Measurements from ENCODE around the gene CABP7.

CABP7 gene

DNA sequence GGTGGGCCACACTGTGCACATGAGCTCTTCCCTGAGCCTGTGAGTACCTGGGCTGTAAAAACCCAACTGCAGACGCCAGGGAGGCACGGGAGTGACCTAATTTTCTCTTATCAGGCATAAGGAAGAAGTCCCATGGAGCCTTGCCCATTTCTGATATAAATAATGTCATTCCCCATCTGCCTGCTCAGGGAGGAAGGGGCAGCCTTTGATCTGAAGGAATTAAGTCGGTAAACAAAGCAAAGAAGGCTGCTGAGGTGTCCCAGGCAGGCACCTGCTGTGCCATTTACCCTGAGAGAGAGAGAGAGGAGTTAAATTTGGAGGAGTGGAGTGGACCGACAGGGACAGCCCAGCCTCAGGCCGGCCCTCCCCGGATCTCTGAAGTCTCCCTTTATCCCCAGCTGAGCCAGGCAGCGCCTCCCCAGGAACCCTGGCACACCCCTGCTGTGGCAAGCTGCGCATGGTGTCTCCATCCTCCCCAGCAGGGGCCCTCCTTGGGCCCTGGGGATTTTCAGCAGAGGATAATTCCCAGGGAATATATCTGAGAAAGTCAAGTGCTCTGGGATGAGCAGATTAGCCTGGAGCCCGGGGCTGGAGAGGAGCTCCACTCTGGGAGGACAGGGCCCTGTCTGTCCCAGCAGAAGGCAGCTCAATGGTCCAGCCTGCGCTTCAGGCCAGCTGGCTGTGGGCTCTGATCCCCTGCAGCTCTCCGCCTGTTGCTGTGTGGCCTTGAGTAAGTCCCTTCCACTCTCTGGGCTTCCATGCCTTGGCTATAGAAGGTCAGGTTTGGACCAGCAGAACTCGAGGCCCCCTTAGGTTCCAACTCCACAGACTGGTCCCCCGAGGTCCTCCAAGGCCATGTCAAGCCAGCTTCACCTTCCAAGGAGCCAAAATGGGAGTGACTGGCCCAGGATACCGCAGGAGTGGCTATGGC, 17.5 kb upstream of the CABP7 start:
- no peak for DNase-seq (ENCODE audit: low read depth in 3 of 3, low spot score in 1 of 3)

DNA sequence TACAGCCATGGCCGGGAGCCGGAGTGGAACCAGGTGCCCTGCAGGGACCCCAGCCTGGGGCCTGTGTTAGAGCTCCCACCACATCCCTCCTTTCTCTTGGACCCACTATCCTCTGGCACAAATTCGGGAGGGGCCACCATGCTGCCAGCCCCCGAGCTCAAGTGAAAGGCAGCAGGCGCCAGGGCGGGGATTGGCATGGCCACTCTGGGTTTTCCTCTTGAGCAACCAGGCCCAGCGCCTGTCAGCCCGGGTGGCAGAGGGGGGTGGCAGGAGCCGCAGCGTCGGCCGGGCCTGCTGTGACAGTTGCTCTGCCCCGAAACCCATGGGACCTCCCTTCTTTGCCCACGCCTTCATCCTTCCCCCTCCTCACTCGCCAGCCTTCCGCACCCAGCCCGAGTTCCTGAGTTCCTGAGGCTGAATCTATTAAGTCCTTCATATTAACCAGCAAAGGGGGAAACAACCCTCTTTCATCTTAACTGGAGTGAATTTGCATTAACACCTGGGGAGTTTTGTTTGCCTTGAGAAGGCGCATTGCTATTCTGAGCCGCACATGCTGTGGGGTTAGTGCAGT, 16.8 kb upstream of the CABP7 start:
- DNase-seq (ENCODE audit: low read depth in 3 of 3, low spot score in 1 of 3), result no peak

DNA sequence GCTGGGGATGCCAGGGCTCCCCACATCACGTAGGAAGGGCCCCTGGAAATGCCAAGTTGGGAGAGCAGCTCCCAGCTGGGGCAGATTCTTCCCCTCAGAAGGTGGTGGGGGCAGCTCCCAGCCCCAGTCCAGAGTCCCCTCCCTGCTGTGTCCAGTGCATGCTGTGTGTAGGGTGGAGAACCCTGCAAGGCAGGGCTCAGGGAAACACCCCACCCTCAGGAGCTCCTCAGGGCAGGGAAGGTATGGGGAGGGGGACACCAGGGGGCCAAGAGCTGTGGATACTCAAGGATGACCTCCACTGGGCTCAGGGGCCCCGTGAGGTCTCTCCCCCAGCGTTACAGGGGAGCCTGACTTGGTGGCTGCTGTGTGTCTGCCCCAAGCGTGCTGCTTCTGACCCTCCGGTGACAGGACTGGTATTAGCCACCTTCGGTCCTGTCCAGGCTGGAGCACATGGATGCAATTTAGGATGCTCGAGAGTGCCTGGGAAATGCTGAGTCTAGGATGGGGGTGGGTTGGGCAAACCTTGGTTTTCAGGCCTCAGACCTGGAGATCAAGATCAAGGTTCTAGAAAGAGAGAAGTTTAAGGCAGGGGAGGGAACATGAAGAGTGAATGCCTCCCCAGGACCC, 16.1 kb upstream of the CABP7 start:
- DNase-seq (ENCODE audit: low read depth in 3 of 3, low spot score in 1 of 3), result no peak

DNA sequence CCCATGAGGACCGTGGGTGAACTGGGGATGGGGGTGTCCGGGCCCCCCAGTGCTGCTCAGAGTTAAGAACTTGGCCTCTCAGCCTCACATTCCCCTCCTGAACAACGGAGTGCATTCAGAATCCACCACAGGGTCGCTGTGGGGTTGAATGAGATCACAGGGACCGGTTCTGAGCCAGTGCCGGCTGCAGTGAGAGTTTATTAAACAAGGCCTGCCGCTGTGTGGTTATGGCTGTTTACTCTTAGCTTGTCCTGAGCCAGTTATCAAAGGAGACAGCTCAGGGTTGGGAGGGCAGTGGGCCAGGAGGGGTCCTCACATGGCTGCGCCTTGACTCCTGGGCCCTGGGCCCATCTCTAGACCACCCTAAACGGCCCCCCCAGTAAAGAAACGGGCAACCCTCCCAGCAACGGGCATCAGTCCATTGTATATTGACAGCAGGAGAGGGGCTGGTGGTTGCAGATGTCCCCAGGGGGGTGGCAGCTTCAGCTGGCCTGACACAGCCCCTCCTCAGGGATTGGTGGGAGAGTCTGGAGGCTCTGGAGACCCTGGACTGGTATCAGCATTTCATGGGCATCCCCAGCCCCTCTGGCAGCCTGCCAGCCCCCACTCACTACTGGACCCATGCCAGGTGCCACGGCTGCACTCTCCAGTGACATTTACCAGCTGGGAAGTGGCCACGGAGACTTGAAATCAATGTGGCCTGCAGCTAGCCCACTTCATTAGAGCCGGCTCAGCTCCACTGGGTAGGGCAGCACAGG, 15.1 kb upstream of the CABP7 start:
- no peak for DNase-seq (ENCODE audit: low read depth in 3 of 3, low spot score in 1 of 3)

DNA sequence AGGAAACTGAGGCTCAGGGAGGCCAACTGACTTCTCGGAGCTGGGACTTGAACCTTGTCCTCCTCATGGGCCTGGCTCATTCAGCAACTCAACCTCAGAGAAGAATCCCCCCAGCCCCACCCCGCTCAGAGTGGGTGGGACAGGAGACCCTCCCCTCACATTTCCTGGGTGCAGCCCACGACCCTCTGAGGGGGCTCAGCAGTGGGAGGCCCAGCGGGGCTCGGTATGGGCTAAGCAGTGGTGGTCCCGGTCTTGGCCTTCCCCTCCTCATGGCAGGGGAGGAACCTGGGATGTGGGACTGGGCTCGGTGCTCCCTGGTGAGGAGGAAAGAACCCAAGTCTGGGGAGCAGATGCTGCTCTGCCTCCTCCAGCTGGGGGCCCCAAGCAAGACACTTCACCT, 14.2 kb upstream of the CABP7 start:
- no peak for DNase-seq (ENCODE audit: low read depth in 3 of 3, low spot score in 1 of 3)

DNA sequence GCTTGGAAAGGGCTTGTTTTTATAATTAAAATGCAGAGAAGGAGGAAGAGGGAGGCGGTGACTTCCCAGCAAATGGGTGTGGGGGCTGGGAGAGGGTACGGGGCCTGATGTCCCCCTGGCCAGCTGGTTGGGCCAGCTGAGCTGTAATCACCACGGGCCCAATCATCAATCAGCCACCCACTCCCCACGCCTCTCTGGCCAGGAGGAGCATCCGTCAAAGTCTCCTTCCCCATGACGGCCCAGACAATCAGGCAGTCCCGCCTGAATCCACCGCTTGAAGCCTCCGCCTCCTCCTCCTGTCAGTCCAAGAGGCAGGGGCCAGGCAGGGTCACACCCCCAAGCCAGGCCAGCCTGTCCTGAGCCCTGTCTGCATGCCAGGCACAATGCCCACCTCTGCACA, 13.3 kb upstream of the CABP7 start:
- DNase-seq (ENCODE audit: low read depth in 3 of 3, low spot score in 1 of 3), result no peak

DNA sequence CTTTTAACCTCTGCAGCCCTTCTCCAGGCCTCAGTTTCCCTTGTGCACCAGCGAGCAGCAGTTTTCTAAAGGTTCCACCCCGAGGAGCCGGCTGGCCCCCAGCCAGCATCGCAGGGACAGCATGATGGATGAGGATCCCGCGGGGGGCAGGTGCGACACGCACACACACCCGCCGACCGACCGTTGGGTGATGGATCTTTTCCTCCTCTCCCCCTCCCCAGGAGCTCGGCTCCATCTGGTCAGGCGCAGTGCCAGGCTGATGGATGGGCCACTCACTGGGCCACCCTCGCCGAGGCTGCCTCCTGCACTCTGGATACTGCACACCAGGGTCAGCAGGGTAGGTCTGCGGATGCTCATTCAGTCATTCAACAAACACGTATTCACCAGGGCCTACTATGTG, 12.8 kb upstream of the CABP7 start:
- DNase-seq (ENCODE audit: low read depth in 3 of 3, low spot score in 1 of 3), result no peak

DNA sequence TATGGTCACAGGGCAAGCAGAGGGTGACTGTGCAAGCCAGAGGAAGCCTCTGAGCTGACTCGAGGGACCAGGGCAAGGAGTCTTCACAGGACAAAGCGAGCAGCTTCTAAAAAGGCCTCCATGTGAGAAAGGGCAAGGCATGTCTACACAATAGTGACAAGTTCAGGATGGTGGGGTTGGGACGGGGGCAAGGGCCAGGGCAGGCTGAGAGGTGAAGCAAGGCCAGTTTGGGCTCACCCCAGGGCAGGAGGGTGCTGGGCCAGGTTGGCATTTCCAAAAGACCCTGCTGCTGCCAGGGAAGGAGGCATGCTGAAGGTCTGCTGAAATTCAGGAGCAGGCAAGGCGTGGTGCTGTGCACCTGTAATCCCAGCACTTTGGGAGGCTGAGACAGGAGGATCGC, 12.3 kb upstream of the CABP7 start:
- no peak for DNase-seq (ENCODE audit: low read depth in 3 of 3, low spot score in 1 of 3)

DNA sequence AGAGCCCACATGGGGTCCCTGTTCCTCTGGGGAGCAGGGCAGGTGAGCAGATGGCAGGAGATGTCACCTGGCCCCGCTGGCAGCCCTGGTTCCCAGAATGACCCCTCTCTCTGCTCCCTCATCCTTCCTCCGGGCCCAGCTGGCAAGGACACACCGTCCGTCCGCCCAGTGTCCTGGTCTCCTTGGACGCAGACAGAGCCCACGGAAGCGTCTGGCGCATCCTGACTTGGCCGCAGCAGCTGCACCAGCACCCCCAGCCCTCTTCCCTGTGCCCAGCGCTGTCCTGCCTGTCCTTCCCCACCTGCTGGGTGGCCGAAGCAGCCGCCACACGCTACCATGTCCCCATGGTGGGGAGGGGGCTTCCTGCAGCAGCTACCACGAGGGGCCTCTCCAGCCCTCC, 9.6 kb upstream of the CABP7 start:
- no peak for DNase-seq (ENCODE audit: low read depth in 3 of 3, low spot score in 1 of 3)

DNA sequence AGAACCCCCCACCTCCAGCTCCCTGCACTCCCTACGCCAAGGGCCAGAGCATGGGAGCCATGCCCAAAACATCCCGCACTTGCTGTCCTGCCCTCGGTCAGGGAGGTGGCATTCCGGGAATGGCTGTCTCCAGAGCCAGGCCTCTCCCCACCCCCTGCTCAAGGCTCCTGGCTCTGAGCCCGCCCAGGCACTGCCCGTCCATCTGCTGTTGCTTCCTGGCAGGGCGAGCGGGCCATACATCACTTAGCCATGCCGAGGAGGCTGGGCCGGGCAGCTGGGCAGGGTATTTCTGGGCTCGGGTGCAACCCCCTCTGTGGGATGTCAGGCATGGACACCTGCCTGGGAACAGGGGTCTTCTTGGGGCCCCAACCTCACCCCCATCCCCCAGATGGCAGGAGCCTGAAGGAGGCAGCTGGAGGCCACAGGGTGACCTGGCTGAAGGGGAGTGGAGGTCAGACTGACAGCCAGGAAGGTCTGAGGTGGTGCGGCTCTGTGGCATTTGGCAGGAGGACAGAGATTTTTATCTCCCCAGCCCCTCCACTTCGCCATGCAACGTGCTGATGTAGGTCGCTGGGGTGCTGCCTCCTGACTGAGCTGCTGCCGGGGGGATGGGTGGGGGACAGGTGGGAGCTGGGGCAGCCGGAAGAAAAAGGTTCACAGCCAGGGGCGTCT, 8.7 kb upstream of the CABP7 start:
- no peak for DNase-seq (ENCODE audit: low read depth in 3 of 3, low spot score in 1 of 3)

DNA sequence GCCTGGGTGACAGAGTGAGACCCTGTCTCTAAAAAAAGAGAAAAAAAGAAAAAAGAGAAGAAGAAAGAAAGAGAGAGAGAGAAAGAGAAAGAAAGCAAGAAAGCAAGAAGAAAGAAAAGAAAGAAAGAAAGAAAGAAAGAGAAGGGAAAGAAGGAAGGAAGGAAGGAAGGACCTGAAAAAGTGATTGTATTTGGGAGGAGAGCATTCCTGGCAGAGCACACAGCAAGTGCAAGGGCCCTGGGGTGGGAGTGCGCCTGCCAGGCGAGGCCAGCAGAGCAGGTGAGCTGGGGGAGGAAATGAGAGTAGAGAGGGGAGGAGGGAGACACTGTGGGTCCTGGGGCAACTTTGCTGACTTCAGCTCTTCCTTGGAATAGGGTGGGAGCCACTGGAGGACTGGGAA, 7.7 kb upstream of the CABP7 start:
- no peak for DNase-seq (ENCODE audit: low read depth in 3 of 3, low spot score in 1 of 3)

DNA sequence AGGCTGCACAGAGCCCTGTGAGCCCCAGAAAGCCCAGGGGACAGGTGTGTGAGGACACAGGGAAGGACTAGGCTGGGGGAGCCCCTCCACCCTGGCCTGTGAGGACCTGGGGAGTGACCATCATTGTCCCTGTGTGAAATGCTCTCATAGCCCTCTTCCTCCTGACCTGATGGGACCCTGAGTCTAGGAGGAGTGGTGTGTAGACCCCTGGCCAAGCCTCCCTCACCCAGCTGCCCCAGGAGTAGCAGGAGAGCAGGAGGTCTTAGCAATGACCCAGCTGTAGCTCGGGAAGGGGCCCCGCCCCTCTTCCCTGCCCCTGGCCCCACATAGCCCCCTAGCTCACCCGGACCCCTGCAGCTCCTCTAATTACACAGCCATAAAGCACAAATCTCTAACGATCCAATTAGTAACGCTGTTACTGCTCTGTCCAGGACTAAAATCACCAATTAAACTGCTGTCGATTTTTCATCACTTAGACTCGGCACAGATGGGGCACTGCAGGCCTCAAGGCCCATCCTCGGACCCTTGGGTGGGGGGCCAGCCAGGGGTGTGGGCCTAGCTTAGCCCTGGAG, 6.6 kb upstream of the CABP7 start:
- DNase-seq (ENCODE audit: low read depth in 3 of 3, low spot score in 1 of 3), result no peak

DNA sequence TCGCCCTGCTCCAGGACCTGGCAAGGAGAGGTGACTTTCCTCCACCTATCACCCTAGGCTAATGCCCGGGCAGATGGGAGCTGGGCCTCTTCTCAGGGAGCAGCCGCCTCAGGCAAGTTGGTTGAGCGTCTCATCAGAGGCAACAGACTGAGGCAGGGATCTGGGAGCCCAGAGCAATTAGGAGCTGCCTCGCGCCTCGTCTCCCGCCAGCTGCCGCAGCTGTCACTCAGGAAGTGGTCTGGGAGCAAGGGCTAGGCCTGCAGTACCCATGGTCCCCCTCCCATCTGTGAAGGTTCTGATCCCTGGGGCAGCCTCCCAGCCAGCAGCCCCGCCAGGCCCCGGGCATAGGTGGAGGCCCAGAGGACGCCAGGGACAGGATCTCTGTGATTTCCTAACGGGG, 4.6 kb upstream of the CABP7 start:
- no peak for DNase-seq (ENCODE audit: low read depth in 3 of 3, low spot score in 1 of 3)

DNA sequence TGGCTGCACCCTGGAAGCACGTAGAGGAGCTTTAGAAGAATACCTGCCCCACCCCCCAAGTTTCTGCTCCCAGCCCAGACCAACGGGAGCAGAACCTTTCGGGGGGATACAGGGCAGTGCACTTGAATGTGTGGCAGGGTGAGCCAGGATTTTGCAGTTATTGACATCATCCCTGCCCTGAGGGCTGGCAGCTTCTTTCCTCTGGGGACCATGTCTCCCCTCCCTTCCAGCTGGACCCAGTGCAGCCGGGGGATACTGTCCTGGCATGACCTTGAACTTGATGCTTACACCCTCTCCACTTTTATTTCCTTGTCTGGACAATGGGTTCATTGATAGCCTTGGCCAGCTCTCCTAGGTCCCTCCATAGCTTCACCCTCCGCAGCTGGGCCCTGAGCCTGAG, 4.1 kb upstream of the CABP7 start:
- no peak for DNase-seq (ENCODE audit: low read depth in 3 of 3, low spot score in 1 of 3)

DNA sequence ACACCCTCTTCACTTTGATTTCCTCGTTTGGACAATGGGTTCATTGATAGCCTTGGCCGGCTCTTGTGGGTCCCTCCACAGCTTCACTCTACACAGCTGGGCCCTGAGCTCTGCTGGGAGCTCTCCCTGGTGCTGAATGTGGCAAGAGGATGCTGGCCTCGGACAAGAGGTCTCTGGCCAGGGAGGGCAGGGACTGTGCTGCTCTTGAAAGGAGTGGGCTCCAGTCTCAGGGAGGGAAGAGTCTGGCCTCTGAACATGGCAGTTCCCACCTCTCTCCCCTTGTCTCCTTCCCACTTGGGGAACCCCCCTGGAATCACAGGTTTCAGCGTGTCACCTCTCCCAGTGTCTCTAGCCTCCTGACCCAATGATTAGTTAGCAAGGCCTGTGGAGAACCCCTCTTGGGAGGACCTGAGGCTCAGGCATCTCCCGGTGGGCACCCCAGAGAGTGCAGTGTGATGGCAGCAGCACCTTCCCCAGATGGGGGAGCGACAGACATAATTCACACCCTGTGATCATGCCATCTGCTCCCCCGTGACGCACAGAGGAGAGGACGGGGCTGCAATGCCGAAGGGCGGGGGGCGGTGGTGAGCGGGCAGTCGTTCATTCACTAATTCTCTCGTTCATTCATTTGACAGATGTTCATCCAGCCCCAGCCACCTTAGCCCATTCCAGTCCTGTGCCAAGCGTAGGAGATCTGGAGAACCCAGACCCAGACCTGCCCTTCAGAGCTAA, 2.8 kb upstream of the CABP7 start:
- DNase-seq (ENCODE audit: low read depth in 3 of 3, low spot score in 1 of 3), result no peak

DNA sequence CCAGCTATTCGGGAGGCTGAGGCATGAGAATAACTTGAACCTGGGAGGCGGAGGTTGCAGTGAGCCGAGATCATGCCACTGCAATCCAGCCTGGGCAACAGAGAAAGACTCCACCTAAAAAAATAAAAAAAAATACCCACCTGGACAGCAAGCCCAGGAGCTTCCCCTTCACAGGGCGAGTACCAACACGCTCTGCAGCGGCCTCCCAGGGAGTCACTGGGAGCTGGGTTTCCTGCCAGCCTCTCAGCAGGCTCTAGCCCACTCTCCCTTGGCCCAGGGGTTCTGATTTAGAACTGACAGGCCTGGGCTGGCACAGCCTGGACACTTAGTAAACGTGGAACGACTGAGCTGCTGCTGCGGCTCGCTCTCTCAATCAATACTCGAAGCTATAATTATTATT, 2.0 kb upstream of the CABP7 start:
- no peak for DNase-seq (ENCODE audit: low read depth in 3 of 3, low spot score in 1 of 3)

DNA sequence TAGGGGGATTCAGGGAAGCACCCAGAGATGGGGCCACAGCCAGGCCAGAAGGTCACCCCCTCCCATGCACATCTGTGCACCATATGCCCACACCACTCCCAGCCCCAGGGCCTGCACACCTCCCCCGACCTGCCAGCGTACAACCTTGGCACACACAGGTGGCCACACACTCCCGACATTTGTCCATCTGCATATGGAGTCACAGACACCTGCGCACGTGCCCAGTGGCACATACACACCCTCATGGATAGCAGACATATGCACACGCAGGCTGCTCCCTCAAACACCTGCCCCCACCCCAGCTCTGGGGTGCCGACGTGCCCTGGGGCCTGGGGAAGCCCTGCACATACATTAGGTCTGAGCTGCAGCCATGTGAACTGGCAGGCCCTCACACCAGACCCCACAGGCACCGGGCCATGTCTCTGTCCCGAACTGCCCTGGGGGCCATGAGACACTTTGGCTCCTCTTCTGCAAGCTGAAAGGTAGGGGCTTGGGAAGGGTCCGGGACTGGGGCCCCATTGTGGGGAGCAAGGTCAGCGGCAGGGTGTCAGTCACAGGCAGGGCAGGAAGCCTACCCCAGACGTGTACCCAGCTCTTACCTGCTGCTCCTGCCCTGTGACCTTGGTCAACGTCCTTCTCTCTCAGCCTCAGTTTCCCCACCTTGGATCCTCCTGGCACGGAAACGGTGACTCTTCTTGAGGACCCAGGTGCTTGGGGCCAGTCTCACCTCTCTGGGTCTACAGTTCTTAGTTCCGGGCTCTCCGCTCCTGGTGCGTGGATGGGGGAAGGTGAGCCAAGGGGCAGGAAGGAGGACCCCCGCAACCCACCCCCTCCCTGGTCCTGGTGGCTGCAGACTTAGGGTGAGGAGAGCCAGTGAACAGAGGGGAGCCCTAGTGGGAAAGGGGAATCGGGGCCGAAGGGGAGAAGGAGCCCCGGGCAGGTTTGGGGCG, 579 bp upstream of the CABP7 start:
- DNase-seq (ENCODE audit: low read depth in 3 of 3, low spot score in 1 of 3), result no peak

DNA sequence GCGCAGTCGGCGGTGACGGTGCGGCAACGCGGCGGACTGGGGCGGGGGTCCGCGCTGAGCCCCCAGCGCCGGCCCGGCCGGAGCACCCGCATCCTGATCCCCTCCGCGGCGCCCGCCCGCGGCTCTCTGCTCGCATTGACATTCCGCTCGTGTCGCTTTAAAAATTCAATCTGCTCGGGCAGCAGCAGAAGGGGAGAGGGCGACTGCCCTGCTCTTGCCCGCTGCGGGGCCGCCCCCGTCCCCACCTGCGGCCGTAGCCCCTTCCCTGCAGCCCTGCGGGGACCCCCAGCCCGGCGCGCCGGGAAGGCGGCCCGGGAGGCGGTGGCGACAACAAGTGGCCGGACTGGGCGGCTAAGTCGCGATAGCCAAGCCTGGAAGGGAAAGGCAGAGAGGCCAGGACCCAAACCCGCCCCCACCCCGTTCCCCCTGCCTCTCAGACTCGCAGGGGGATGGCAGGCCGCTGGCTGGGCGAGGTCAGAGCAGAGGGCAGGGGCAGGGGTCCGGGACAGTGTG, 1.1 kb downstream of the CABP7 start:
- DNase-seq (ENCODE audit: low read depth in 3 of 3, low spot score in 1 of 3), result no peak

DNA sequence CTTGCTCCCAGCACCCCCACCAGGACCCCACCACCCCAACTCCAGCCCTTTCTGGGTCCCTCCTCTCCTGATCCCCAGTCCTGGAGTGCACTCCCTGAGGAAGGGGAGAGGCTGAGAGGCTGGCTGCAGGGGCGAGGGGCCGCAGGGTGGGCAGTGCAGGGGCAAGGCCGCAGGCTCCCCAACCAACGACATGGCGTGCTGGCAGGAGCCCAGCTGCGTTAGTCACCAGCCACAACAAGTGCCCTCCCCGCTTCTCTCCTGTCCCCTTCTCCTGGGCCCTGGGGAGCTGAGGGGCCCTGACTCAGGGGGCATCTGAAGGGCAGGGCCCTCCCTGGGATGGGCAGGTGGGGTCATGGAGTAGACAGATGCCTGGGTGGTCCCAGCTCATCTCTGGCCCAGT, 2.3 kb downstream of the CABP7 start:
- no peak for DNase-seq (ENCODE audit: low read depth in 3 of 3, low spot score in 1 of 3)

Measured in stimulated activated CD4-positive, alpha-beta T cell treated with anti-CD3 and anti-CD28 coated beads, TNF-alpha, amount 100 ng/mL, for 1 hour (primary cell).